IPS DF 19.7 (cell line): ENCODE results near the gene WDFY3.
"Not testable (repeated sequence)": the region's sequence is repeated elsewhere in the genome, so short reads cannot be mapped to it uniquely, and the experiment has no call there.

Experiments used
- DNase-seq: peaks from one replicate; pipeline ENCODE4 v3.0.0-alpha.2; 2013; ENCODE audit warnings: low read depth, low spot score

The WDFY3 gene

GRCh38 chr4:84856468-84857049 lies 109.9 kb downstream of the WDFY3 start:
- DNase-seq, result no peak

GRCh38 chr4:84855774-84856173 lies 110.7 kb downstream of the WDFY3 start:
- no peak for DNase-seq

GRCh38 chr4:84852081-84852480 lies 114.4 kb downstream of the WDFY3 start:
- no peak for DNase-seq

GRCh38 chr4:84849051-84849640 lies 117.3 kb downstream of the WDFY3 start:
- DNase-seq, result no peak

GRCh38 chr4:84848432-84848831 lies 118.1 kb downstream of the WDFY3 start:
- no peak for DNase-seq

- DNase-seq, result no peak
These were observed 118.5 kb downstream of the WDFY3 start for GRCh38 chr4:84847978-84848377.

- no peak for DNase-seq
These were observed 119.5 kb downstream of the WDFY3 start for GRCh38 chr4:84846985-84847384.

GRCh38 chr4:84841435-84841834 lies 125.1 kb downstream of the WDFY3 start:
- no peak for DNase-seq

- DNase-seq, result no peak
These were observed 128.7 kb downstream of the WDFY3 start for GRCh38 chr4:84837751-84838150.

- DNase-seq, result not testable (repeated sequence)
These were observed 136.9 kb downstream of the WDFY3 start for GRCh38 chr4:84829633-84830032.

- no peak for DNase-seq
These were observed 139.8 kb downstream of the WDFY3 start for GRCh38 chr4:84826681-84827080.

- DNase-seq, result no peak
These were observed 140.7 kb downstream of the WDFY3 start for GRCh38 chr4:84825701-84826341.

GRCh38 chr4:84821064-84821463 lies 145.4 kb downstream of the WDFY3 start:
- no peak for DNase-seq

- DNase-seq, result no peak
These were observed 152.3 kb downstream of the WDFY3 start for GRCh38 chr4:84814094-84814750.

- DNase-seq, result no peak
These were observed 156.5 kb downstream of the WDFY3 start for GRCh38 chr4:84809946-84810345.

- no peak for DNase-seq
These were observed 158.2 kb downstream of the WDFY3 start for GRCh38 chr4:84808332-84808731.

GRCh38 chr4:84806541-84806940 lies 159.9 kb downstream of the WDFY3 start:
- not testable (repeated sequence) for DNase-seq

GRCh38 chr4:84804136-84804535 lies 162.4 kb downstream of the WDFY3 start:
- DNase-seq, result no peak

- no peak for DNase-seq
These were observed 162.8 kb downstream of the WDFY3 start for GRCh38 chr4:84803720-84804119.

GRCh38 chr4:84803116-84803515 lies 163.4 kb downstream of the WDFY3 start:
- no peak for DNase-seq

- DNase-seq, result no peak
These were observed 166.2 kb downstream of the WDFY3 start for GRCh38 chr4:84800256-84800655.

GRCh38 chr4:84799318-84799717 lies 167.2 kb downstream of the WDFY3 start:
- no peak for DNase-seq

- DNase-seq, result no peak
These were observed 170.1 kb downstream of the WDFY3 start for GRCh38 chr4:84796394-84796793.
